SU-DHL-6 (cell line): ENCODE results near the gene MAP2.

Experiments used
- H2AFZ ChIP-seq: fragments of 200-600 bp; sonication (generic); 2 replicates; pipeline ENCODE4 v1.6.1; 2014; ENCODE audit warnings: low read depth, mild to moderate bottlenecking, moderate library complexity, mixed read lengths, antibody characterized with exemption, low read length; ENCODE audit not compliant: severe bottlenecking
- H3F3A ChIP-seq: fragments of 200-600 bp; shearing (Covaris generic); 2 replicates; pipeline ENCODE4 v1.6.0; 2016; ENCODE audit warnings: antibody characterized with exemption, mild to moderate bottlenecking; ENCODE audit not compliant: insufficient read depth
- H3K27ac ChIP-seq: fragments of 200-600 bp; sonication (generic); 2 replicates; pipeline ENCODE4 v1.5.1; 2016; ENCODE audit warnings: low read depth, mild to moderate bottlenecking, low read length, moderate library complexity, mixed read lengths
- H3K27me3 ChIP-seq: fragments of 200-600 bp; sonication (generic), shearing (Covaris generic); 2 replicates; pipeline ENCODE4 v1.6.0; 2014; ENCODE audit warnings: mild to moderate bottlenecking, low read length
- H3K36me3 ChIP-seq: fragments of 200-600 bp; sonication (generic); 2 replicates; pipeline ENCODE4 v1.6.1; 2014; ENCODE audit warnings: mild to moderate bottlenecking, low read length, mixed read lengths
- H3K4me2 ChIP-seq: fragments of 300-600, 200-600 bp; shearing (Covaris generic), sonication (generic); 2 replicates; pipeline ENCODE4 v1.6.0; 2014; ENCODE audit warnings: low read length, low read depth, mild to moderate bottlenecking; ENCODE audit not compliant: poor library complexity, severe bottlenecking
- H3K4me3 ChIP-seq: fragments of 200-600 bp; sonication (generic); 2 replicates; pipeline ENCODE4 v1.5.1; 2014; ENCODE audit warnings: antibody characterized with exemption, low read length, mild to moderate bottlenecking, mixed read lengths; ENCODE audit not compliant: insufficient read depth, poor library complexity, severe bottlenecking
- H3K79me2 ChIP-seq: fragments of 200-600 bp; sonication (generic); 2 replicates; pipeline ENCODE4 v1.6.1; 2014; ENCODE audit warnings: mild to moderate bottlenecking, low read length, moderate library complexity; ENCODE audit not compliant: insufficient read depth
- H3K9ac ChIP-seq: fragments of 200-600 bp; sonication (generic); 2 replicates; pipeline ENCODE4 v1.7.0; 2014; ENCODE audit warnings: mild to moderate bottlenecking, low read length
- H3K9me2 ChIP-seq: fragments of 200-600 bp; sonication (generic); replicated peaks from 2 replicates; pipeline ENCODE4 v1.6.1; 2014; ENCODE audit warnings: low read length; ENCODE audit not compliant: insufficient read depth
- H3K9me3 ChIP-seq: fragments of 200-600 bp; sonication (generic); 2 replicates; pipeline ENCODE4 v1.6.1; 2014; ENCODE audit warnings: low read length, mixed read lengths; ENCODE audit not compliant: insufficient read depth
- H4K20me1 ChIP-seq: fragments of 200-600 bp; sonication (generic); 2 replicates; pipeline ENCODE4 v1.6.1; 2014; ENCODE audit warnings: low read depth, mild to moderate bottlenecking, antibody characterized with exemption, low read length, moderate library complexity, mixed read lengths
- EZH2phosphoT487 ChIP-seq: fragments of 200-600 bp; sonication (generic), shearing (Covaris generic); conservative IDR thresholded peaks from 2 replicates; pipeline ENCODE4 v1.6.1; 2018; ENCODE audit warnings: mild to moderate bottlenecking, antibody characterized with exemption, low read length, moderate library complexity, mixed read lengths
- TF ChIP-seq, protein P1 (sequence below): fragments of 200-600 bp; sonication (generic); IDR thresholded peaks from one replicate; pipeline ENCODE4 v1.5.1; 2017; ENCODE audit warnings: antibody characterized with exemption, mild to moderate bottlenecking, low read length, moderate library complexity; ENCODE audit not compliant: insufficient read depth, poor library complexity, severe bottlenecking

MAP2 gene, protein sequence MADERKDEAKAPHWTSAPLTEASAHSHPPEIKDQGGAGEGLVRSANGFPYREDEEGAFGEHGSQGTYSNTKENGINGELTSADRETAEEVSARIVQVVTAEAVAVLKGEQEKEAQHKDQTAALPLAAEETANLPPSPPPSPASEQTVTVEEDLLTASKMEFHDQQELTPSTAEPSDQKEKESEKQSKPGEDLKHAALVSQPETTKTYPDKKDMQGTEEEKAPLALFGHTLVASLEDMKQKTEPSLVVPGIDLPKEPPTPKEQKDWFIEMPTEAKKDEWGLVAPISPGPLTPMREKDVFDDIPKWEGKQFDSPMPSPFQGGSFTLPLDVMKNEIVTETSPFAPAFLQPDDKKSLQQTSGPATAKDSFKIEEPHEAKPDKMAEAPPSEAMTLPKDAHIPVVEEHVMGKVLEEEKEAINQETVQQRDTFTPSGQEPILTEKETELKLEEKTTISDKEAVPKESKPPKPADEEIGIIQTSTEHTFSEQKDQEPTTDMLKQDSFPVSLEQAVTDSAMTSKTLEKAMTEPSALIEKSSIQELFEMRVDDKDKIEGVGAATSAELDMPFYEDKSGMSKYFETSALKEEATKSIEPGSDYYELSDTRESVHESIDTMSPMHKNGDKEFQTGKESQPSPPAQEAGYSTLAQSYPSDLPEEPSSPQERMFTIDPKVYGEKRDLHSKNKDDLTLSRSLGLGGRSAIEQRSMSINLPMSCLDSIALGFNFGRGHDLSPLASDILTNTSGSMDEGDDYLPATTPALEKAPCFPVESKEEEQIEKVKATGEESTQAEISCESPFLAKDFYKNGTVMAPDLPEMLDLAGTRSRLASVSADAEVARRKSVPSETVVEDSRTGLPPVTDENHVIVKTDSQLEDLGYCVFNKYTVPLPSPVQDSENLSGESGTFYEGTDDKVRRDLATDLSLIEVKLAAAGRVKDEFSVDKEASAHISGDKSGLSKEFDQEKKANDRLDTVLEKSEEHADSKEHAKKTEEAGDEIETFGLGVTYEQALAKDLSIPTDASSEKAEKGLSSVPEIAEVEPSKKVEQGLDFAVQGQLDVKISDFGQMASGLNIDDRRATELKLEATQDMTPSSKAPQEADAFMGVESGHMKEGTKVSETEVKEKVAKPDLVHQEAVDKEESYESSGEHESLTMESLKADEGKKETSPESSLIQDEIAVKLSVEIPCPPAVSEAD (N-terminal part only)

DNA sequence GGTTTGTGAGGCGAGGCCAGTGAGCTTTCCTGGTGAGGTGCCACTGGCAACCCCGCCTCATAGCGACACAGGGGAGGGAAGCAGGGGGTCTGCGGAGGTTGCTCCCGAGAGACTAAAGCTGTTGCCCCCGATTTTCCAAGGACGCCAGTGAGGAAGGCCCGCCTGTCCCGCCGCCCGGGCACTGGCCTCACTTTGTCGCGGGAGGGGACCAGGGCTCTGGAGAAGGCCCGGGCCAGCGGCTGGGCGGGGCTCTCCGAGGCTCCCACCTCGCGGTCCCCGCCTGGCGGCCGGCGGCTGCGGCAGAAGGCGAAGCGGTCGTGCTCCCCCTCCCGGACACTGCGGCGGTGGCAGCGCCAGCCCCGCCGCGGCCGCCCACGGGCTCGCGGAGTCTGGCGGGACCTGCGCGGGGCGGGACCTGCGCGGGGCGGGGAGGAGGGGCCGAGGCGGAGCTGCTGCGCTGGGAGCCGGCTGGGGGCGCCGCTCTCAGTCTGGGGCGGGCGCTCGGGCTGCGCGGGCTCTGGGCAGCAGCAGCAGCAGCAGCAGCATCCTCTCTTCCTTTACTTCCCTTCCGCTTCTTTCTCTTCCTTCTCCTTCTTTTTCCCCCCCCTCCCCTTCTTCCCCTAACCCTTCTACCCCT lies at the start of gene MAP2:
Gene MAP2 (plus strand): TSS at position 486 of the 637 bp plus-strand sequence. CDS start 229,124 bp downstream, outside the sequence.
- peak within 1 kb of the TSS; percentile 54 for H3K9ac ChIP-seq
- H3K27me3 ChIP-seq: no peaks in the 10 kb centered on the region
- no peaks in the 10 kb centered on the region for H3K9me3 ChIP-seq
- no peaks in the 10 kb centered on the region for H3F3A ChIP-seq
- no peak within 1 kb of the TSS for H3K27ac ChIP-seq
- peak within 1 kb of the TSS; percentile 100 for H2AFZ ChIP-seq
- peak within 1 kb of the TSS; percentile 73 for H3K4me3 ChIP-seq
- H3K9me2 ChIP-seq: no peaks in the 10 kb centered on the region
- H3K79me2 ChIP-seq: no peaks in the 10 kb centered on the region
- TF ChIP-seq, protein P1, sequence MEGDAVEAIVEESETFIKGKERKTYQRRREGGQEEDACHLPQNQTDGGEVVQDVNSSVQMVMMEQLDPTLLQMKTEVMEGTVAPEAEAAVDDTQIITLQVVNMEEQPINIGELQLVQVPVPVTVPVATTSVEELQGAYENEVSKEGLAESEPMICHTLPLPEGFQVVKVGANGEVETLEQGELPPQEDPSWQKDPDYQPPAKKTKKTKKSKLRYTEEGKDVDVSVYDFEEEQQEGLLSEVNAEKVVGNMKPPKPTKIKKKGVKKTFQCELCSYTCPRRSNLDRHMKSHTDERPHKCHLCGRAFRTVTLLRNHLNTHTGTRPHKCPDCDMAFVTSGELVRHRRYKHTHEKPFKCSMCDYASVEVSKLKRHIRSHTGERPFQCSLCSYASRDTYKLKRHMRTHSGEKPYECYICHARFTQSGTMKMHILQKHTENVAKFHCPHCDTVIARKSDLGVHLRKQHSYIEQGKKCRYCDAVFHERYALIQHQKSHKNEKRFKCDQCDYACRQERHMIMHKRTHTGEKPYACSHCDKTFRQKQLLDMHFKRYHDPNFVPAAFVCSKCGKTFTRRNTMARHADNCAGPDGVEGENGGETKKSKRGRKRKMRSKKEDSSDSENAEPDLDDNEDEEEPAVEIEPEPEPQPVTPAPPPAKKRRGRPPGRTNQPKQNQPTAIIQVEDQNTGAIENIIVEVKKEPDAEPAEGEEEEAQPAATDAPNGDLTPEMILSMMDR: peak; percentile 29
- TF ChIP-seq EZH2phosphoT487: no peak
- no peaks in the 10 kb centered on the region for H4K20me1 ChIP-seq
- peak within 1 kb of the TSS; percentile 95 for H3K4me2 ChIP-seq
- no peaks in the 10 kb centered on the region for H3K36me3 ChIP-seq

- Histone ChIP-seq H3K4me2 (no peak overlapping the region), H3K27ac (no peak overlapping the region), H3K27me3 (no peaks in the 10 kb centered on the region), H3K36me3 (no peaks in the 10 kb centered on the region), H3K9me2 (no peaks in the 10 kb centered on the region), H2AFZ (no peak overlapping the region), H3K79me2 (no peaks in the 10 kb centered on the region), H3K9ac (no peak overlapping the region), H4K20me1 (no peaks in the 10 kb centered on the region), H3F3A (no peaks in the 10 kb centered on the region), H3K9me3 (peaks cover 7% of the 10 kb centered on the region; the same call in 1 of the 2 replicates), H3K4me3 (no peak overlapping the region)
- TF ChIP-seq EZH2phosphoT487: no peak
- TF ChIP-seq, protein P1: no peak
Observed at GRCh38 chr2:209376686-209377085, 47.2 kb upstream of the MAP2 start.

GRCh38 chr2:209380293-209380692 lies 43.6 kb upstream of the MAP2 start:
- Histone ChIP-seq H3K9me3 (peaks cover 7% of the 10 kb centered on the region; the same call in 1 of the 2 replicates), H3K4me2 (no peak overlapping the region), H3K27me3 (no peaks in the 10 kb centered on the region), H3F3A (no peaks in the 10 kb centered on the region), H4K20me1 (no peaks in the 10 kb centered on the region), H3K9me2 (no peaks in the 10 kb centered on the region), H3K9ac (no peak overlapping the region), H3K36me3 (no peaks in the 10 kb centered on the region), H3K79me2 (no peaks in the 10 kb centered on the region), H2AFZ (no peak overlapping the region), H3K27ac (no peak overlapping the region), H3K4me3 (no peak overlapping the region)
- TF ChIP-seq, protein P1: no peak
- TF ChIP-seq EZH2phosphoT487: no peak
